ENCODE measurements around the gene DSE.

GRCh38 chr6:116438590-116439448 is 68.1 kb downstream of the DSE start:
- TF ChIP-seq, protein P1, sequence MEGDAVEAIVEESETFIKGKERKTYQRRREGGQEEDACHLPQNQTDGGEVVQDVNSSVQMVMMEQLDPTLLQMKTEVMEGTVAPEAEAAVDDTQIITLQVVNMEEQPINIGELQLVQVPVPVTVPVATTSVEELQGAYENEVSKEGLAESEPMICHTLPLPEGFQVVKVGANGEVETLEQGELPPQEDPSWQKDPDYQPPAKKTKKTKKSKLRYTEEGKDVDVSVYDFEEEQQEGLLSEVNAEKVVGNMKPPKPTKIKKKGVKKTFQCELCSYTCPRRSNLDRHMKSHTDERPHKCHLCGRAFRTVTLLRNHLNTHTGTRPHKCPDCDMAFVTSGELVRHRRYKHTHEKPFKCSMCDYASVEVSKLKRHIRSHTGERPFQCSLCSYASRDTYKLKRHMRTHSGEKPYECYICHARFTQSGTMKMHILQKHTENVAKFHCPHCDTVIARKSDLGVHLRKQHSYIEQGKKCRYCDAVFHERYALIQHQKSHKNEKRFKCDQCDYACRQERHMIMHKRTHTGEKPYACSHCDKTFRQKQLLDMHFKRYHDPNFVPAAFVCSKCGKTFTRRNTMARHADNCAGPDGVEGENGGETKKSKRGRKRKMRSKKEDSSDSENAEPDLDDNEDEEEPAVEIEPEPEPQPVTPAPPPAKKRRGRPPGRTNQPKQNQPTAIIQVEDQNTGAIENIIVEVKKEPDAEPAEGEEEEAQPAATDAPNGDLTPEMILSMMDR (IDR thresholded peaks at IDR 0.05), result no peak
- TF ChIP-seq POLR2AphosphoS5 (IDR thresholded peaks at IDR 0.05; ENCODE audit: low read depth, low read length) (no peak), SIN3A (IDR thresholded peaks at IDR 0.05; ENCODE audit: borderline replicate concordance, insufficient read depth, low read depth, low read length) (no peak)
- TF ChIP-seq, protein P2, sequence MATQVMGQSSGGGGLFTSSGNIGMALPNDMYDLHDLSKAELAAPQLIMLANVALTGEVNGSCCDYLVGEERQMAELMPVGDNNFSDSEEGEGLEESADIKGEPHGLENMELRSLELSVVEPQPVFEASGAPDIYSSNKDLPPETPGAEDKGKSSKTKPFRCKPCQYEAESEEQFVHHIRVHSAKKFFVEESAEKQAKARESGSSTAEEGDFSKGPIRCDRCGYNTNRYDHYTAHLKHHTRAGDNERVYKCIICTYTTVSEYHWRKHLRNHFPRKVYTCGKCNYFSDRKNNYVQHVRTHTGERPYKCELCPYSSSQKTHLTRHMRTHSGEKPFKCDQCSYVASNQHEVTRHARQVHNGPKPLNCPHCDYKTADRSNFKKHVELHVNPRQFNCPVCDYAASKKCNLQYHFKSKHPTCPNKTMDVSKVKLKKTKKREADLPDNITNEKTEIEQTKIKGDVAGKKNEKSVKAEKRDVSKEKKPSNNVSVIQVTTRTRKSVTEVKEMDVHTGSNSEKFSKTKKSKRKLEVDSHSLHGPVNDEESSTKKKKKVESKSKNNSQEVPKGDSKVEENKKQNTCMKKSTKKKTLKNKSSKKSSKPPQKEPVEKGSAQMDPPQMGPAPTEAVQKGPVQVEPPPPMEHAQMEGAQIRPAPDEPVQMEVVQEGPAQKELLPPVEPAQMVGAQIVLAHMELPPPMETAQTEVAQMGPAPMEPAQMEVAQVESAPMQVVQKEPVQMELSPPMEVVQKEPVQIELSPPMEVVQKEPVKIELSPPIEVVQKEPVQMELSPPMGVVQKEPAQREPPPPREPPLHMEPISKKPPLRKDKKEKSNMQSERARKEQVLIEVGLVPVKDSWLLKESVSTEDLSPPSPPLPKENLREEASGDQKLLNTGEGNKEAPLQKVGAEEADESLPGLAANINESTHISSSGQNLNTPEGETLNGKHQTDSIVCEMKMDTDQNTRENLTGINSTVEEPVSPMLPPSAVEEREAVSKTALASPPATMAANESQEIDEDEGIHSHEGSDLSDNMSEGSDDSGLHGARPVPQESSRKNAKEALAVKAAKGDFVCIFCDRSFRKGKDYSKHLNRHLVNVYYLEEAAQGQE (IDR thresholded peaks at IDR 0.05; ENCODE audit: insufficient read depth in 1 of 2, low read depth in 2 of 2, low read length in 1 of 2), result no peak

Data from Panc1 (cell line).